Hematopoietic multipotent progenitor cell treated with erythropoietin and hydrocortisone succinate and interleukin-3 and kit ligand, for 8 days (in vitro differentiated cells): ENCODE measurements around the gene SBF2.
"Not testable (repeated sequence)": the region's sequence is repeated elsewhere in the genome, so short reads cannot be mapped to it uniquely, and the experiment has no call there.

ENCODE experiments used
- DNase-seq: peaks from one replicate; pipeline ENCODE4 v3.0.0-alpha.2; 2015

The SBF2 gene

GRCh38 chr11:9758637-9759518 is 535.1 kb downstream of the SBF2 start:
- peak; percentile 57 for DNase-seq

- DNase-seq: peak; percentile 81
These were observed 536.0 kb downstream of the SBF2 start for GRCh38 chr11:9757809-9758636.

- no peak for DNase-seq
These were observed 537.1 kb downstream of the SBF2 start for GRCh38 chr11:9756878-9757277.

- DNase-seq: no peak
These were observed 537.6 kb downstream of the SBF2 start for GRCh38 chr11:9756461-9756860.

GRCh38 chr11:9755561-9756185 is 538.3 kb downstream of the SBF2 start:
- no peak for DNase-seq

- no peak for DNase-seq
These were observed 540.0 kb downstream of the SBF2 start for GRCh38 chr11:9754010-9754471.

- no peak for DNase-seq
These were observed 541.0 kb downstream of the SBF2 start for GRCh38 chr11:9753021-9753420.

- peak; percentile 34 for DNase-seq
These were observed 541.9 kb downstream of the SBF2 start for GRCh38 chr11:9752091-9752490.

- DNase-seq: no peak
These were observed 543.5 kb downstream of the SBF2 start for GRCh38 chr11:9750551-9750950.

- DNase-seq: peak; percentile 88
These were observed 545.6 kb downstream of the SBF2 start for GRCh38 chr11:9748361-9748970.

GRCh38 chr11:9747828-9748227 is 546.2 kb downstream of the SBF2 start:
- no peak for DNase-seq

GRCh38 chr11:9747229-9747628 is 546.8 kb downstream of the SBF2 start:
- no peak for DNase-seq

GRCh38 chr11:9745411-9746211 is 548.4 kb downstream of the SBF2 start:
- no peak for DNase-seq

- DNase-seq: not testable (repeated sequence)
These were observed 550.5 kb downstream of the SBF2 start for GRCh38 chr11:9743512-9743911.

- no peak for DNase-seq
These were observed 552.8 kb downstream of the SBF2 start for GRCh38 chr11:9741260-9741659.

GRCh38 chr11:9740202-9740883 is 553.7 kb downstream of the SBF2 start:
- DNase-seq: no peak

GRCh38 chr11:9739123-9739900 is 554.7 kb downstream of the SBF2 start:
- DNase-seq: no peak

GRCh38 chr11:9738707-9739106 is 555.3 kb downstream of the SBF2 start:
- DNase-seq: no peak

GRCh38 chr11:9738116-9738515 is 555.9 kb downstream of the SBF2 start:
- DNase-seq: no peak

- no peak for DNase-seq
These were observed 557.7 kb downstream of the SBF2 start for GRCh38 chr11:9736365-9736764.

GRCh38 chr11:9735919-9736318 is 558.1 kb downstream of the SBF2 start:
- DNase-seq: no peak
